PC-9 (cell line): ENCODE measurements around the gene OLFML2A.
"Not testable (repeated sequence)": the region's sequence is repeated elsewhere in the genome, so short reads cannot be mapped to it uniquely, and the experiment has no call there.

Source experiments
- EZH2 ChIP-seq: fragments of 200-600 bp; sonication (generic); IDR thresholded peaks from 2 replicates; pipeline ENCODE4 v1.8.0; 2017; ENCODE audit warnings: antibody characterized with exemption, low read depth
- TF ChIP-seq, protein P1 (sequence below): fragments of 200-600 bp; sonication (generic); conservative IDR thresholded peaks from 2 replicates; pipeline ENCODE4 v1.6.1; 2017; ENCODE audit warnings: mixed run types, antibody characterized with exemption, mild to moderate bottlenecking, moderate library complexity

DNA sequence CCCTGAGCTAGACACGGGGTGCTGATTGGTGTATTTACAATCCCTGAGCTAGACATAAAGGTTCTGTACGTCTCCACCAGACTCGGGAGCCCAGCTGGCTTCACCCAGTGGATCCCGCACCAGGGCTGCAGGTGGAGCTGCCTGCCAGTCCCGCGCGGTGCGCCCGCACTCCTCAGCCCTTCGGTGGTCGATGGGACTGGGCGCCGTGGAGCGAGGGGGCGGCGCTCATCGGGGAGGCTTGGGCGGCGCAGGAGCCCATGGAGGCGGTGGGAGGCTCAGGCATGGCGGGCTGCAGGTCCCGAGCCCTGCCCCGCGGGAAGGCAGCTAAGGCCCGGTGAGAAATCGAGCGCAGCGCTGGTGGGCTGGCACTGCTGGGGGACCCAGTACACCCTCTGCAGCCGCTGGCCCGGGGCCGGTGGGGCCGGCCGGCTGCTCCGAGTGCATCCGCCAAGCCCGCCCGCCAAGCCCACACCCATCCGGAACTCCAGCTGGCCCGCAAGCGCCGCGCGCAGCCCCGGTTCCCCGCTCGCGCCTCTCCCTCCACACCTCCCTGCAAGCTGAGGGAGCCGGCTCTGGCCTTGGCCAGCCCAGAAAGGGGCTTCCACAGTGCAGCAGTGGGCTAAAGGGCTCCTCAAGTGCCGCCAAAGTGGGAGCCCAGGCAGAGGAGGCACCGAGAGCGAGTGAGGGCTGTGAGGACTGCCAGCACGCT lies 61.8 kb downstream of the OLFML2A start:
- TF ChIP-seq, protein P1, sequence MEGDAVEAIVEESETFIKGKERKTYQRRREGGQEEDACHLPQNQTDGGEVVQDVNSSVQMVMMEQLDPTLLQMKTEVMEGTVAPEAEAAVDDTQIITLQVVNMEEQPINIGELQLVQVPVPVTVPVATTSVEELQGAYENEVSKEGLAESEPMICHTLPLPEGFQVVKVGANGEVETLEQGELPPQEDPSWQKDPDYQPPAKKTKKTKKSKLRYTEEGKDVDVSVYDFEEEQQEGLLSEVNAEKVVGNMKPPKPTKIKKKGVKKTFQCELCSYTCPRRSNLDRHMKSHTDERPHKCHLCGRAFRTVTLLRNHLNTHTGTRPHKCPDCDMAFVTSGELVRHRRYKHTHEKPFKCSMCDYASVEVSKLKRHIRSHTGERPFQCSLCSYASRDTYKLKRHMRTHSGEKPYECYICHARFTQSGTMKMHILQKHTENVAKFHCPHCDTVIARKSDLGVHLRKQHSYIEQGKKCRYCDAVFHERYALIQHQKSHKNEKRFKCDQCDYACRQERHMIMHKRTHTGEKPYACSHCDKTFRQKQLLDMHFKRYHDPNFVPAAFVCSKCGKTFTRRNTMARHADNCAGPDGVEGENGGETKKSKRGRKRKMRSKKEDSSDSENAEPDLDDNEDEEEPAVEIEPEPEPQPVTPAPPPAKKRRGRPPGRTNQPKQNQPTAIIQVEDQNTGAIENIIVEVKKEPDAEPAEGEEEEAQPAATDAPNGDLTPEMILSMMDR: not testable (repeated sequence)
- TF ChIP-seq EZH2: not testable (repeated sequence)
